Forelimb muscle (tissue), 1 donor: ENCODE results near the gene WDR48. TPM values are rescaled to one million over a fixed set of nuclear protein-coding genes. Genes with fewer than 3 reads are reported as not detected.

Experiments used
- DNase-seq: peaks from one replicate; pipeline ENCODE4 v3.0.0-alpha.2; 2013; ENCODE audit warnings: low read depth
- polyA plus RNA-seq: library from polyadenylated mRNA; unstranded; fragments of 120-200 nt; gene quantifications from one replicate; pipeline ENCODE4 v1.2.1, GENCODE V29; 2013; ENCODE audit not compliant: insufficient read length

WDR48 gene
- polyA plus RNA-seq, 1 donor, result 39.0 TPM

- no peak for DNase-seq
These were observed 69.8 kb downstream of the WDR48 start for GRCh38 chr3:39121621-39122020.

GRCh38 chr3:39122813-39123212 lies 71.0 kb downstream of the WDR48 start:
- no peak for DNase-seq

- DNase-seq, result no peak
These were observed 73.3 kb downstream of the WDR48 start for GRCh38 chr3:39124876-39125840.

- no peak for DNase-seq
These were observed 74.2 kb downstream of the WDR48 start for GRCh38 chr3:39125841-39126500.

GRCh38 chr3:39126532-39127071 lies 74.8 kb downstream of the WDR48 start:
- DNase-seq, result no peak

- no peak for DNase-seq
These were observed 75.6 kb downstream of the WDR48 start for GRCh38 chr3:39127269-39127907.

- DNase-seq, result no peak
These were observed 76.1 kb downstream of the WDR48 start for GRCh38 chr3:39127908-39128304.

GRCh38 chr3:39128951-39129350 lies 77.1 kb downstream of the WDR48 start:
- DNase-seq, result no peak

- no peak for DNase-seq
These were observed 78.2 kb downstream of the WDR48 start for GRCh38 chr3:39130026-39130425.

- DNase-seq, result no peak
These were observed 79.0 kb downstream of the WDR48 start for GRCh38 chr3:39130693-39131265.

- DNase-seq, result no peak
These were observed 80.6 kb downstream of the WDR48 start for GRCh38 chr3:39132096-39133092.

- no peak for DNase-seq
These were observed 81.3 kb downstream of the WDR48 start for GRCh38 chr3:39133093-39133490.

- no peak for DNase-seq
These were observed 82.0 kb downstream of the WDR48 start for GRCh38 chr3:39133822-39134221.

- DNase-seq, result no peak
These were observed 82.5 kb downstream of the WDR48 start for GRCh38 chr3:39134305-39134704.

GRCh38 chr3:39135170-39135805 lies 83.5 kb downstream of the WDR48 start:
- no peak for DNase-seq

- DNase-seq, result no peak
These were observed 85.0 kb downstream of the WDR48 start for GRCh38 chr3:39136533-39137434.

GRCh38 chr3:39137435-39137936 lies 85.7 kb downstream of the WDR48 start:
- DNase-seq, result no peak

- no peak for DNase-seq
These were observed 86.4 kb downstream of the WDR48 start for GRCh38 chr3:39137991-39138803.
